NB4 (cell line): ENCODE results near the gene MANF.

Experiments used
- POLR2A ChIP-seq: IDR thresholded peaks from 2 replicates; pipeline ENCODE4 v1.6.1; 2011; ENCODE audit warnings: mild to moderate bottlenecking; ENCODE audit not compliant: insufficient read length; ENCODE audit errors: extremely low read depth
- TF ChIP-seq, protein P1 (sequence below): IDR thresholded peaks from one replicate; pipeline ENCODE4 v1.5.1; 2012; ENCODE audit warnings: low read depth, low read length

DNA sequence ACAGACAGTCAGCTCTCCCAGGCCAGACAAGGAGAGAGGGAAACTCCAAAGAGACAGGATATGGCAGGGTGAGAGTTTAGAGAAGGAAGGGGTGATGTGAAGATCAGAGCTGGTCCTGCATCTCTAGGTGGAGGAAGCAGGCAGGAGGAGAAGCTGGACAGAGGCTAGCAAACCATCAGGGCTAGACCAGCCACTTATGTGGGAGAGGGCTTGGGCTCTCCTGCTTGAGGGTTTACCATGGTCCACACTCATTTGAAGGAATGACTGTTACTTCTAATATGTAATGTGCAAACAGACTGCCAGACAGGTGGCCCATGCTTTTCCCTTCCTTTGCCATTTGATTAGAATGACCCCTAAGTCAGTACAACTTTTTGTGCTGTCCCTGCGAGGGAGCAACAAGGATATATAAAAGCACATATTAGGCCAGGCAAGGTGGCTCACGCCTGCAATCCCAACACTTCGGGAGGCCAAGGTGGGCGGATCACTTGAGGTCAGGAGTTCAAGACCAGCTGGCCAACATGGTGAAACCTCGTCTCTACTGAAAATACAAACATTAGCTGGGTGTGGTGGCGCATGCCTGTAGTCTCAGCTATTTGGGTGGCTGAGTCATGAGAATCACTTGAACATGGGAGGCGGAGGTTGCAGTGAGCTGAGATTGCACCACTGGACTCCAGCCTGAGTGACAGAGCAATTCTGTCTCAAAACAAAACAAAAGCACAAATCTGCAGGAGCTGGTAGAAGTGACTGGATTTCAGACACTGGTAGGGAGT, 41.0 kb upstream of the MANF start:
- TF ChIP-seq, protein P1, sequence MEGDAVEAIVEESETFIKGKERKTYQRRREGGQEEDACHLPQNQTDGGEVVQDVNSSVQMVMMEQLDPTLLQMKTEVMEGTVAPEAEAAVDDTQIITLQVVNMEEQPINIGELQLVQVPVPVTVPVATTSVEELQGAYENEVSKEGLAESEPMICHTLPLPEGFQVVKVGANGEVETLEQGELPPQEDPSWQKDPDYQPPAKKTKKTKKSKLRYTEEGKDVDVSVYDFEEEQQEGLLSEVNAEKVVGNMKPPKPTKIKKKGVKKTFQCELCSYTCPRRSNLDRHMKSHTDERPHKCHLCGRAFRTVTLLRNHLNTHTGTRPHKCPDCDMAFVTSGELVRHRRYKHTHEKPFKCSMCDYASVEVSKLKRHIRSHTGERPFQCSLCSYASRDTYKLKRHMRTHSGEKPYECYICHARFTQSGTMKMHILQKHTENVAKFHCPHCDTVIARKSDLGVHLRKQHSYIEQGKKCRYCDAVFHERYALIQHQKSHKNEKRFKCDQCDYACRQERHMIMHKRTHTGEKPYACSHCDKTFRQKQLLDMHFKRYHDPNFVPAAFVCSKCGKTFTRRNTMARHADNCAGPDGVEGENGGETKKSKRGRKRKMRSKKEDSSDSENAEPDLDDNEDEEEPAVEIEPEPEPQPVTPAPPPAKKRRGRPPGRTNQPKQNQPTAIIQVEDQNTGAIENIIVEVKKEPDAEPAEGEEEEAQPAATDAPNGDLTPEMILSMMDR = no peak
- TF ChIP-seq POLR2A = no peak
